ENCODE data around the gene TCN2.
"Not testable (repeated sequence)": the region's sequence is repeated elsewhere in the genome, so short reads cannot be mapped to it uniquely, and the experiment has no call there.

The TCN2 gene

DNA sequence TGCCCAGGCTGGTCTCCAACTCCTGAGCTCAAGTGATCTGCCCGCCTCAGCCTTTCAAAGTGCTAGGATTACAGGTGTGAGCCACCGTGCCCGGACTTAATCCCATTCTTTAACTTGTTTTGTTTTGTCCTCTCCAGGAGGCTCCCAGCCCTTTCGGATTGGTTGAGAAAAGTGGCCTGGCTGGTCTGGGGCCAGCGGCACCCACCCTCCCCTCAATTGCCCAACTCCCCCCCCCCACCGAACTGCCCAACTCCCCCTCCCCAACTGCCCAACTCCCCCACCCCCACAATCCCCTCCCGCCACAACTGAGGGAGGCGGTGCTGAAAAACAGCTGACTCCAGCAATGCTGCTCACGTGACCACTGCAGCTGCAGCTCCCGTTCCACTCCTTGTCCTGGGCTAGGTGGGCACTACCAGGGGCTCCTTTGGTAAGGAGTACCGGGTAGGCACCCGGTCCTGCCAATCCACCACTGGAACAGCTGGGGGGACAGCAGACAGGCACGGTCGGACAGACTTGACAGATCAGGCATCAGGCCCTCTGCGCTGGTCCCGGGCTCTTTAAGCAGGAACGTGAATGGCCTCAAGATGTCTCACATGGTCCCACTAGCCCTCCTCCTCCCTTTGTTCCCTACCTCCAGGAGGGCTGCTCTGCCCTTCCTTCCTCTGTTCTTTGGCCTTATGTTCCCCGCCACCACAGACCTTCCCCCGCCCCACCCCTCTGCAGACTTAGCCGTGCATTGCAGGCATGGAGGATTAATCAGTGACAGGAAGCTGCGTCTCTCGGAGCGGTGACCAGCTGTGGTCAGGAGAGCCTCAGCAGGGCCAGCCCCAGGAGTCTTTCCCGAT lies at the start of gene TCN2:
Gene TCN2, plus strand, starts transcription at position 720 of the 845 bp plus-strand sequence. CDS start 158 bp downstream, outside the sequence.
- DNase-seq = peak; percentile 50

DNA sequence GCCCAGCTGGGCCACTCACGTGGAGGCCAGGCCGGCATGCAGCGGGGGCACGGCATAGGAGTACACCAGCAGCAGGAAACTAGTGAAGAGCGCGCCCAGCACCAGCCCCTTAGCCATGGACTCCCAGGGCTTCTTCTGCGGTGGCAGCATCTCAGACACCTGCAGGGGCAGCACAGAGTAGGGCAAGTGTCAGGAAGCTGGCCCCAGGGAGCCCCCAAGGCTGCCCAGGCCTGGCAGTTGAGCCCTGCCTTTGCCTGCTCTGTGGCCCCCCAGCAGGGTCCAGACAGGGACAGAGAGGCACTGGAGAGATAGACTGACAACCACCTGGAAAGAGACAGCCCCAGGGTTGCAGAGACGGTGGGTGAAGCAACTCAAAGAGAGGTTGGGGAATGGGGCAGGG lies 49.7 kb upstream of the TCN2 start:
- DNase-seq = no peak

DNA sequence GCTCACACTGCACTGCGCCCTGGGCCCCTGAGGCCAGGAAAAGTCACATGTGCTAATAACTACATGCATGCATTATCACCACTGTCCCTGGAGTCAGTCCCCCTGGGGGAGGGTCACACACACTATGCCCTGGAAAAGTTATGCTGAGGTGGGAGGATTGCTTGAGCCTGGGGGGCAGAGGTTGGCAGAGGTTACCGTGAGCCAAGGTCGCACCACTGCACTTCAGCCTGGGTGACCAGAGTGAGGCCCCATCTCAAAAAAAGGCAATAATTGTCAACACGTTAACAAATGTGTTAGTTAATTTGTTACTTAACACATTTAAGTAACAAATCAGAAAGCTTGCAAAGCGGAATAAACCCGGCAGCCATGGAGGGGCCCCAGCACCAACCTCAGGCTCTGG lies 47.1 kb upstream of the TCN2 start:
- no peak for DNase-seq

DNA sequence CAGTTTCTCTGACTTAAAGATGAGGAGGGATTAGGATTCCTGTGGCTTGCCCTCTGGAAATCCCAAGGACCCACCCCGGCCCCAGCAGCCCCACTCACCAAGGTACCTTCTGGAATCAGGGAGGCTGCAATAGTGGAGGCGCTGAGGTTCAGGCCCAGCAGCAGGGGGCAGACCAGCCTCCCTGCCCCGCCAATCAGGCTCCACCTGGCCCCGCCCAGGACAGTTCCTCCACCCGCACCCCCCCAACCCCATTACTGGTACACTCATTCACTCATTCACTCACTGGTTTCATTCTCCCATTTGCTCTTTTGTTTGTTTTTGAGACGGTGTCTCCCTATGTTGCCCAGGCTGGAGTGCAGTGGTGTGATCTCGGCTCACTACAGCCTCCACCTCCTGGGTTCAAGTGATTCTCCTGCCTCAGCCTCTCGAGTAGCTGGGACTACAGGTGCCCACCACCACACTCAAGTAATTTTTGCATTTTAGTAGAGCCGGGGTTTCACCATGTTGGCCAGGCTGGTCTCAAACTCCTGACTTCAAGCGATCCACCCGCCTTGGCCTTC lies 46.3 kb upstream of the TCN2 start:
- DNase-seq = peak; percentile 21

DNA sequence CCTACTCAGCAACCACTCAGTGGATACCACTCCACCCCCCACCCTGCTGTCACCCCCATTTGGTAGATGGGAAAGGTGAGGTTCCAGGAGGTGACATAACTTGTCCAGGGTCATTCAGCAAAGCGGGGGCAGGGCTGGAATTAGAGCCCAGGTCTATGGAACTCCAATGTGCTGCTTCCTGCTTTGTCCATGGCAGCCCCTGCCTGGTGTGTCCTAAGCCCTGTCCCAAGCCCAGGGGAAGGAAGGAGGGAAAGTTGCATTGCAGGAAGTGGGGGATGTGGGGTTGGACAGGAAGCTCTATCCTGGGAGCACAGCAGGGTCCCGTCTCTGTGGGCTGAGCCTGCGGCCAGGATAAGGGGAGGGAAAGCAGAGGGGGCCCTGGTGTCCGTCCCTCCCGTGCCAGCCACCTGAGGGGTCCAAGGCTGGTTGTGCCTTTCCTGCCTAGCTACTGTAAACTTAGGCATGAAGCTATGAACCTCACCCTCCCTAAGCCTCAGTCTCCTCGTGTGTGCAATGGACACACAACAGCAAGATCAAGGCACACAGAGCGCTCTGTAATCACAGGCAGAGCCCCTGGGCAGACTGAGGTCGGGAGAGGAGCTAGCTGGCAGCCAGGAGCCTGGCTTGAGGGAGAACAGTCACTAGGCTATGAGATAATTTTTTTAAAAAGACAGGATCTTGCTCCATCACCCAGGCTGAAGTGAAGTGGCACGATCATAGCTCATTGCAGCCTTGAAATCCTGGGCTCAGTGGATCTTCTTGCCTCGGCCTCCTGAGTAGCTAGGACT lies 45.4 kb upstream of the TCN2 start:
- DNase-seq = no peak

DNA sequence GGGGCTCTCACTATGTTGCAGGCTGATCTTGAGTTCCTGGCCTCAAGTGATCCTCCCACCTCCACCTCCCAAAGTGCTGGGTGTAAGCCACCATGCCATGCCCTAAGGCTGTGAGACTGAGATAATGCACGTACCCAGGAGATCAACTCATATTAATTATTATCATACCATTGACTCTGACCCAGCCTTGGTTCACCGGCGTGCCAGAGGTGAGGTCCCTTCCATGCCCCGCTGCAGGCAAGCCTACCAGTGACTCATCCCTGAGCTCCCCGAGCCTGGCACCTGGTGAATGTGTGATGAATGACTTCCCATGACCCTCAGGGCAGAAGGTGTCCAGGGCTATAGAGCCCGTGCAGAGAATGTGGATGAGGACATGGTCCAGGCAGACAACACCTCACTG lies 44.6 kb upstream of the TCN2 start:
- no peak for DNase-seq

DNA sequence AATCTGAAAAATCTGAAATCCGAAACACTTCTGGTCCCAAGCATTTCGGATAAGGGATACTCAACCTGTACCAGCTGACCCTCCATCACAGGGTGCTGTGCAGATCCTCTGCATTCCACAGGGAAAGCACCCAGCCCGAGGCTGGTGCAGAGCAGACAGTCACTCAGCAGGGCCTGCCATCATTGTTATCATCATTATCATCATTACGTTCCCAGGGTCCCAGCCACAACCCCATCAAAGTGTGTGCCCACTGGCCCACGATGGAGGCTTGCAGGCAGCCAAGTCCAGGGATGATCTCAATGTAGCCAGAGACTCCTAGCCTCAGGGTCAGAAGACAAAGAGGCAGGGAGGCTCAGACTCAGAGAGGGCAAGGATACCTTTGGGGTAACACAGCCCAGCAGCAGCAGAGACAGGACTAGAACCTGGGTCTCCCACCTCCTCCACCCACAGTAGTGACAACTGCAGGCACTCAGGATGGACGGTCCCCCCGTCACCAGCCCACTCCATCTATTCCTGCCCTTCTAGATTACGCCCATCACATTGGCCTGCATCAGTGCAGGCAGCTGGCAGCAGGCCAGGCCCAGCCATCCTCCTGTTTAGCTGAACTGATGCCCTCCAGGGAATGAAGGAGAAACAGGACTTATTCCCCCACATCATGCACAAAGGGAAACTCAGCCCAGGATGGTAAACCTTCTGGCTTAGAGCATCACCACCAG lies 42.8 kb upstream of the TCN2 start:
- DNase-seq = no peak

DNA sequence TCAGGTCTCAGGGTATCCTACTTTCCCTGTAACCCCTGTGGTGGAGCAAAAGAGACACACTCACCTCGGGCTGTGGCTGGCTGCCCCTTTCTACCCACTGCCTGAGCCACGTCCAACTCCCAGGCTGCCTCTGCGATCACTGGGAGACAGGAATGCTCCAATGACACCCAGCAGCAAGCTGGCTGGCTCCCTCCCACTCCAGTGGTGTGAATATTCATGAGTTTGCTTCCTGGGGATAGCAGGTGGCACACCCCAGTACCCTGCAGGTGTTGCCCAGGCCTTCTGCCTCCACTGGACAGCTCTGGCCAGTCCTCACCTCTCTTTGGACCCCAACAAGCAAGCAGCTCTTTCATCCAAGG lies 42.2 kb upstream of the TCN2 start:
- DNase-seq = no peak

DNA sequence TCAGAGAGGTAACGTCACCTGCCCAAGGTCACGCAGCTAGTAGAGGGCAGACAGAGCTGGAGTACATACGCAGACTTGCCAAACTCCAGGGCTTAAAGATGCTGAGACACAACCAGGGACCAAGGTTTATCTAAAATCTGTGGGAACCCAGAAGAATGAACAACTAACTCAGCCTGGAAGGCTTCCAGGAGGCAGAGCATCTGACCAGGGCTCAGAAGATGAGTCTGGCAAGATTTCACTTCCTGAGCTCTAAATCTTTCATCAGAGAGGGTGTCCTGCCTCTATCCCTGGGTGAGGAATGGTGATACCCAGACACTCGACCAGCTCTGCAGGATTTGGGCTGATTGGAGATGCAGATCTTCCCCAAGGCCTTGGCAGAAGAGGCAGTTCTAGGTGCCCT lies 41.6 kb upstream of the TCN2 start:
- no peak for DNase-seq

DNA sequence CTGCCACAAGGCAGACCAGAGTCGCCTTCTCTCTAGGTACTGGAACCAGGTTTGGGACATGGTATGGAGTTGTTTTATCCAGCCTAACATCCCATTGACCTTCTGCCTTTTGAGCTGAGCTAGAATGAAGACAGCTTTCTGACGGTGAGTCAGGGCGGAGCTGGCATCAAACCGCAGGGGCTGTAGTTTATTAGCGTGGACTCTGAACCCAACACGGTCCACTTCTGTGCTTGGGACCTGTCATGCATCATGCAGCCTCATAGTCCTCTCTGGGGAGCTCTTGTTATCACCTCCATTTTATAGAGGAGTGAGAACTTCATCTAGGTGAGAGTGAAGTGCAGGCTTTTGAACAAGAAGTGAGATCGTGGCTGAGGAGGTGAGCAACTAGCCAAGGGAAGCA lies 40.8 kb upstream of the TCN2 start:
- DNase-seq = no peak

DNA sequence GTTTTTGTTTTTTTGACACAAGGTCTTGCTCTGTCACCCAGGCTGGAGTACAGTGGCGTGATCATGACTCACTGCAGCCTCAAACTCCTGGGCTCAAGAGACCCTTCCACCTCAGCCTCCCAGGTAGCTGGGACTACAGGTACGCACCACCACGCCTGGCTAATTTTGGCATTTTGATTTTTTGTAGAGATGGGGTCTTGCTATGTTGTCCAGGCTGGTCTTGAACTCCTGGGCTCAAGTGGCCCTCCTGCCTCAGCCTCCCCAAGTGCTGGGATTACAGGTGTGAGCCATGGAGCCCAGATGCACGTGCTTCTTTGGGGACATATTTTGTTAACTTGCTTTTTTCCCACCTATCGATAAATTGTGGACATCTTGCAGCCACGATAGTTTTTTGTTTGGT lies 39.7 kb upstream of the TCN2 start:
- not testable (repeated sequence) for DNase-seq

DNA sequence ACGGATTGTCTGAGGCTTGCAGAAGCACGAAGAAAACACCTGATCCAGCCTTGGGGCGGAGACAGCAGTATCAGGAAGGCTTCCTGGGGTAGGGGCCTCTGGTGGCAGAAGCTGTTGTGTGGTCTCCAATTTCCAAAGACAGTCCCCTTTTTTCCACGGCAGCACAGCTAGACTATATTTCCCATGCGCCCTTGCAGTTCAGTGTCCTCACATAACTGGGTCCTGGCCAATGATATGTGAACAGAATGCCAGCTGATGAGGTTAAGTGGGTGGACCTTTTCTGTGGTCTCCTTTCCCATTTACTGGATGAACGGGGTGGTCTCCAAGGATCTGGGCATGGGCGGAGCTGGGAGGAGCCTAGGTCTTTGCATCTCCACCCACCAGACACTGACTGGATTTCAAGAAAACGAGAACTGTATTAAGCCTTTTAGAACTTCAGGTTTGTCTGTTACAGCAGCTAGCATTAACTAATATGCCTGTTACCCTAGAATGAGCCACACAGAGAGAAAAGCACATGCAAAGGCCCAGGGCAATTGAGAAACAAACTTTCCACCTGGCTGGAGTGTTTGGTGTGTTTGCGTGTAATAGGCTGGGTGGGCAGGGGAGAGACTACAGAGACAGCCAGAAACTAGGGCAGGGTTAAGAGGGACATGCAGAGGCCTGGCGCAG lies 38.7 kb upstream of the TCN2 start:
- DNase-seq = no peak

DNA sequence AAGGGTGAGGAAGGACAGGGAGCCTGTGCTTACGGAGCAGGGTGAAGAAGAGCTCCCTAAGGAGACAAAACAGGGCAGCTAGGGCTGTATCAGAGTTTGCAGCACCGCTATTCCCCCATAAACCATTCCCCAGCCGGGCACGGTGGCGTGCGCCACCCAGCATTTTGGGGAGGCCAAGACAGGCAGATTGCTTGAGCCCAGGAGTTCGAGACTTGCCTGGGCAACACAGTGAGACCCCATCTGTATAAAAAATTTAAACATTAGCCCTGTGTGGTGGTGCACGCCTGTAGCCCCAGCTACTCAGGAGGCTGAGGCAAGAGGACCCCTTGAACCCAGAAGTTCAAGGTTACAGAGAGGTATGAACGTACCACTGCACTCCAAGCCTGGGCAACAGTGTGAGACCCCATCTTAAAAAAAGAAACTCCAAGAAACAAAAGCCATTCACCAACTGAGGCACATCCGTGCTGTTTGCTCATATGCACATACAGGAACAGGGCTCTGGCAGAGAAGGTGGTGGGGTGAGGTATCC lies 37.2 kb upstream of the TCN2 start:
- no peak for DNase-seq

DNA sequence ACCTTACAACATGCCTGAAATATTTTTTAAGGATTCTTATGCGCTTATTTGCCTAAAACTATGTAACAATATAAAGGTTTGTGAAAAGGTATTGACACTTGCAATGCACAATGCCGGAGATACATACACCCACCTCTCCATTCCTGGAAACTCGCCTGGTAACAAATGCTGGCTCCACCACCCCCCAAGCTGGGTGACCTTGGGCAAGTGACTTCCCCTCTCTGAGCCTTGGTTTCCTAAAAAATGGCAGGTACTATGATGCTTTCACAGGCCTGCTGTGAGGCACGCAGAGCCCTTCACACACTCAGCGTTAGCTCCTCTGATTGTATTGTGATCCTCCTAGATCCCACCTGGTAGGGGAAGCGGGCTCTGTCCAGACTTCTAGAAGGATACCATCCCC lies 34.8 kb upstream of the TCN2 start:
- DNase-seq = no peak

DNA sequence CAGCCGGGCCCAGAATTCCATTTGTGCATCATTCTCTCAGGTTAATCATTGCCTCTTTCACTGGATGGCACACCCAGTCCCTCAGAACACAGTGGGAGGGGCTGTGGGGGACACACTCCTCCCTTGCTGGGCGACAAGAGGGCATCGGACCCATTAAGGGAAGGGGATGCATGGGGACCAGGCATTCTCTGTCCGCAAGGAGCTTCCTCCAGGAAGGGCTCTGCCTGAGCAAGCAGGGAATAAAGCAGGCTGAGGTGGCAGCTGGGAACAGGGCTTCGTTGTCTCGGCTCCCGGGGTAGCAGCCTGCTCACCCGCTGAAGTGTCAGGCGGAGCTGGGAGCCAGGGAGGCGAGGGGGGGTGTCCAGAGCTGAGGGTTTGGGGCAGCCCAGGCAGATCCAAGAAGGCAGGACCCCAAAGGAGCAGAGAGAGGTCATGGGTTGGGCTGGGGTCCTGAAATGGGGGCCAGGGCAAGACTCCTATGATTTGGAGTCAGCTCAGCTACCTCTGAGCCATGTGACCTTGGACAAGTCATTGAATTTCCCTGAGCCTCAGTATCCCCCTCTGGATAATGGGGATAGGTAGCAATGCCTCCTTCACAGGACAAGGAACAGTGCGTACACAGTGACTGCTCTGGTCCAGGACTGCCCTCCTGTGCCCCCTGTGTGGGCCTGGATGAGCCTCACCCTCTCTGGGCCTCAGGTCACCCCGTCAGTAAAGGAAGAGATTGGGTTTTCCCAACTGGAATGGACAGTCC lies 34.0 kb upstream of the TCN2 start:
- no peak for DNase-seq

DNA sequence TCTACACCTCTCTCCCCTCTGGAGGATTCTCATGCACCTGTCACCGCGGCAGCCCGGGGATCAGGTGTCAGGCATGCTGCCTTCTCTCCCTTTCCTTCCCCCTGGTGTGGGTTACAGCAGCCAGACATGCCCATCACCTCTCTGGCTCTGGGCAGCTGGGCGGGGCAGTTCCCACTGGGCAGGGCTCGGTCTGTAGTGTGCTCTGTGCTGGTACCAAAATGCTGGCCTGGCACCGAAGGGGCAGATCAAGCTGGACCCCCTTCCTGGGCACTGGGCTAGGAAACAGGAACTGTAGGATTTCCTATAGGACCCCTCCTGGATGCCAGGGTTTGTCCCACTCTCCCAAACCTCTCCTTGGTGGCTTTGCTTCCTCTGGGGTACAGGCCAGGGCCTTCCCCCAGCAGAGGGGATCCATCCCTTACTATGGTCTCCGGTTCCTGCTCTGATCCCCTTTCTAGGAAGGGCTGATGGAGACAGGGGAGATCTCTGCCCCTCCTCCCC lies 33.3 kb upstream of the TCN2 start:
- no peak for DNase-seq

DNA sequence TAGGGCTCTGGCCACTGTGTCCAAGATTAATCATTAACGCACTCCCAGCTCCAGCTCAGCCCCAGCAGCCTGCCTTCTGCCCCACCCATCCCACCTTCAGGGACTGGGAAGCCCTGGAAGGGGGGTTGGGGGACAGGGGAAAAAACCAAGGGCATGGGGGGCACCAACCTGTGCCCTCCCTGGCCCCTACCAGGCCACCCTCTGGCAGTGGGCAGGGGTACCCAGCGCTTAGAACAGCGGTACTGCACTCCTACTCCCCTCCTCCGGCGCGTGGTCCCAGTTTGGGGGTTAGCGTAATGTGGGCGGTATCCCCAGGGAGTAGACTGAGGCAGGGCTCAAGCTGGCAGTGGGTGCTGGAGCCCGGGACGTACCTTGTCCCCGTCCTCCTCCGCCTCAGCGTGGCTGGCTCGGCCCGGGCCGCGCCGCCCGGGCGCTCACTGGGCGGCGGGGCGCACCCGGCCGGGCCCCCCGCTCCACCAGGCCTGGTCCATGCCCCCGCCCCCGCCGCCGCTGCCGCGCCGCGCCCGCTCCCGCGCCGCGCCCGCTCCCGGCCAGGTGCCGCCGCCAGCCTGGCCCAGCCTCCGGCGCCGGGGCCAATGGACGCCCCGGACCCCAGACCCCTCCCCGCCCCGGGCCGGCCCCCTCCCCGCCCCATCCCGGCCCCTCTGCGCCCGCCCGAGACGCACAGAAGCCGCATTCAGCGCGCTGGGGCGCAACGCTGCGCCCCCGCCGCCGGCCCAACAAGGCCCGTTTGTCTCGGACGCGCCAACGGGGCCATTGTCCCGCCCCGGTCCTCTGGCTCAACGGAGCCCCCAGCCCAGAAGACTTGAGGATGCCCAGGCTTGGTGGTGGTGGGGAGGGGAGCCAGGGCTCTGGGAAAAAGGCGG lies 32.6 kb upstream of the TCN2 start, which contains the start of gene GAL3ST1:
Gene GAL3ST1, minus strand, starts transcription at position 571 of the 887 bp plus-strand sequence. CDS start 17,273 bp downstream, outside the sequence.
- DNase-seq = no peak

DNA sequence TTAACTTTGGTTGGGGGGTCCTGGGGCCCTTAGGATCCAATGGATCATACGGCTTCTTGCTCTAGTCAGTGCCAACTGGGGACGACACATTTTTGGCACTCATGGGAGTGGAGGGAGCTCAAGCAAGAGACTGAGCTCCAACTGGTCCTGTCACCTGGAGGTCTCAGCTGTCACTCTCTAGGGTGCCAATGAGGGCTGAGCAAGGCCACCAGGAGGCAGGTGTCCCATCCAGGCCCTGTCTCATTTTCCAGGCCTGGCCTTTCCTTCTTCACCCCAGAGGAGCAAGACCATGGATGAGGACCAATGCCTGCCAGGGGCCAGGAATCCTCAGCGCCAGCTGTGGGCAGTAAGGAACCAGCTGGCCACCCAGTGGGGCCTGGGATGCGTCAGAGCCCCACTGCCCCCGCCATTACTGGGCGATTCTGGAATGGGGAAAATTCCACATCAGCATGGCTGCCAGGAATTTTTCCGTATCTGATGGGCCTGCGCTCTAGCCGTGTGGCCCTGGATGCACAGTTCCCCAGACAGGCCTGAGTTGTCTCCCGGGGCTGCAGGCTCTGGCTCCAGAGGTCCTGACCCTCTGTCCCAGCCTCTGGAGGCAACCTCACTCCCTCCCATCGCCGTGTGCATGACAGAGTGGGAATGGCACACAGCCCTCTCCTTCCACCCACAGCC lies 31.8 kb upstream of the TCN2 start:
- no peak for DNase-seq

DNA sequence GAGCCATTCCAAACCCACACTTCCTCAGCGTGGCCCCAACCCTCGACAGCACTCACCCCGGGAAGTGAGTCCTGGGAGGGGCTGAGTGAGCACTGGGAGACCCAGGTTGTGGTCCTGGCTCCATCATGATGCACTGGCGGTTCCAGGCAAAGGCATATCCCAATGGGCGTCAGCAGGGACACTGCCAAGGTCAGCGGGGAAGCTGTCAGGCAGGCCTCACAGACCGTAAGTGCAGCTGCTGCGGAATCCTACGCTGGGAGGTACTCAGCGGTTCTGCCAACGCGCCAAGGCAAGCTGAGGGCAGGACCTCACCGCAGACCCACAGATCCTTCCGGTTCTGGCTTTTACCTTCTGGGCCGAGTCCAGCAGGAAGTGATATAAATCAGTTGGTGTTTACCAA lies 31.1 kb upstream of the TCN2 start:
- no peak for DNase-seq

DNA sequence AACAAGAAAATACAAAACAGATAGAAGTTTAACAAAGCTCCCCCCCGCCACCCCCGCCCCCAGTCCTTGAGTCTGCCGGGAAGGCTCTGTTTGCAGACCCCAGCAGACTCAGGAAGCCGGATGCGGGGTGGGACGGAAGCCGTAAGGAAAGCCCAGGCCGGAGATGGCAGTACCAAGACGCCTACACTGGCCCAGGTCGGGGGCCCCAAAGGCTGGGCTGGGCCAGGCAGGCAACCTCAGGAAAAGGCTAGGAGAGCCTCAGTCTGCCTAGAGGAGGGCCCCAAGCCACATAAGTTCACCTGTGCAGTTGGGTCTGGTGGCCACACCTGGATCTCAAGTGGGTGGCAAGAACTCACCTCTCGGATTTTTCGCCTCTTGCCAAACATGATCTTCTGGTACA lies 28.5 kb upstream of the TCN2 start:
- DNase-seq = no peak

All from activated CD4-positive, alpha-beta T cell treated with anti-CD3 and anti-CD28 coated beads, Interleukin-2, Interleukin-6, amounts not matched to agents 100 ng/mL and 50 ng/mL, durations not matched to agents 16 hours and 8 hours (primary cell).